Esophagus squamous epithelium (tissue), 5 donors: ENCODE data around the gene ACSF2. TPM values are rescaled to one million over a fixed set of nuclear protein-coding genes. Genes with fewer than 3 reads are reported as not detected.

Experiments used
- DNase-seq: peaks from one replicate; lab custom pipeline; 2025; lab: John Stamatoyannopoulos, UW
- H3K27ac ChIP-seq, 4 donors: fragments of 200-600 bp; sonication (generic); one replicate each; pipeline ENCODE4 v1.5.1; 2016 to 2019; ENCODE audit warnings: mild to moderate bottlenecking in 1 of 4
- H3K27me3 ChIP-seq, 4 donors: fragments of 200-600 bp; sonication (generic); 1 replicate in 3 of 4; 2 replicates in 1 of 4; pipeline versions ENCODE4 v1.5.1 to v1.6.0; 2017 to 2021; ENCODE audit warnings: antibody characterized with exemption in 1 of 4
- H3K36me3 ChIP-seq, 3 donors: fragments of 200-600 bp; sonication (generic); one replicate each; pipeline ENCODE4 v1.5.1; 2016 to 2019
- H3K4me1 ChIP-seq, 3 donors: fragments of 200-600 bp; sonication (generic); one replicate each; pipeline ENCODE4 v1.5.1; 2017 to 2019
- H3K4me3 ChIP-seq, 4 donors: fragments of 200-600 bp; sonication (generic); 1 replicate in 3 of 4; 2 replicates in 1 of 4; pipeline ENCODE4 v1.5.1; 2016 to 2019; ENCODE audit warnings: mild to moderate bottlenecking in 2 of 4, moderate library complexity in 1 of 4
- H3K9me3 ChIP-seq, 3 donors: fragments of 200-600 bp; sonication (generic); one replicate each; pipeline ENCODE4 v1.5.1; 2016 to 2019
- POLR2A ChIP-seq, 4 donors: fragments of 450-650 bp; IDR thresholded peaks; one replicate each; pipeline ENCODE4 v1.6.1; 2017; ENCODE audit warnings: antibody characterized with exemption in 4 of 4, mild to moderate bottlenecking in 4 of 4, moderate library complexity in 3 of 4
- WGBS, 2 donors: methylation state at CpG; one replicate each; pipeline ENCODE4 v1.1.5; 2018; 5-methylcytosine and 5-hydroxymethylcytosine counted together
- intact Hi-C: fragments of 100-400 bp; cut with DNase I; formaldehyde crosslinking; loops from one replicate; pipeline ENCODE4 v1.15.0; 2022
- total RNA-seq, 4 donors: library from RNA; depleted of rRNA; stranded (reverse); fragments of >200 nt; gene quantifications; one replicate each; pipeline ENCODE4 v1.1.0, GENCODE V29; 2016
- TF ChIP-seq, protein P1 (sequence below), 6 experiments: fragments of 450-650 bp in 4 of 6; fragments of 200-600 bp in 2 of 6; sonication (generic) in 2 of 6; IDR thresholded peaks; one replicate each; pipeline ENCODE4 v1.5.1; 2016 to 2019; ENCODE audit warnings: antibody characterized with exemption in 6 of 6, mild to moderate bottlenecking in 4 of 6, moderate library complexity in 4 of 6
- donor health status: DM: yes; HTN: yes; CAD: no.

ACSF2 gene
- total RNA-seq, 4 donors from 2014 or later, result 7.0 to 26.3 (median 19.0) TPM

DNA sequence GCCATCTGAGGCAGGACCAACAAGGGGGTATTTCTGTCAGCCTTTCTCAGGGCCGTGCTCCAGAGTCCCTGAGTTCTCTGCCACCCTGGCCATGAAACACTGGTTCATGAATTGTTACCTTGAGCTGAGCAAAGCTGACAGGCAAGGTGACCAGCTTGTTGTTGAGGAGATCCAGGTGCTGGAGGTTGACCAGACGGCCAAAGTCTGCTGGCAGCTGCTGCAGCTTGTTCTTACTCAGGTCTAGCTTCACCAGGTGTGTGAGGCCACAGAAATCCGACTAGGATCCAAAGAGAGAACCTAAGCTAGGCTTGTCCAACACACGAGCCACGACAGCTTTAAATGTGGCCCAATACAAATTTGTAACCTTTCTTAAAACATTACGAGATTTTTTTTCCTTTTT is 33.4 kb upstream of the ACSF2 start:
- Histone ChIP-seq H3K4me1 (peaks cover 7 to 29% (median 19%) of the 10 kb centered on the region in 3 donors), H3K27ac (no peak overlapping the region)
- WGBS, 2 donors, result 91 to 99% methylated on average over 5 of the region's 6 CpGs

DNA sequence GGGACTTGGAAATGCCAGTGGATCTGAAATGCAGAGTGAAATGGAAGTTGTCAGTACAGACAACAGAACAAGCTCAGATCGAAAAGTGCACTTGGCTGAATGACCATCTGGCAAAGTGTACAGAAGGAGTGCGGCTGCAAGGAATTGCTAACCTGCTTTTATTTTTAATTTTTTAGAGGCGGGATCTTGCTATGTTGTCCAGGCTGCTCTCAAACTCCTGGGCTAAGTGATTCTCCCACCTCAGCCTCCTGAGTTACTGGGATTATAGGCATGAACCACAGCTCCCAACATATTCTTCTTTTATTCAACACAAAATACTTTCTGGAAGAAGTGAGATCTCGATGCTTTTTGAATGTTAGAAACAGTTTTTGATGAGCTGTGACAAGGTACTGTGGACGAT is 32.3 kb upstream of the ACSF2 start:
- peaks cover 7 to 33% (median 23%) of the 10 kb centered on the region in 3 donors for H3K4me1 ChIP-seq
- H3K27me3 ChIP-seq, result no peaks in the 10 kb centered on the region
- H3K9me3 ChIP-seq, result no peaks in the 10 kb centered on the region
- 95% methylated on average over 5 of the region's 5 CpGs for WGBS, 2 donors
- TF ChIP-seq, protein P1, sequence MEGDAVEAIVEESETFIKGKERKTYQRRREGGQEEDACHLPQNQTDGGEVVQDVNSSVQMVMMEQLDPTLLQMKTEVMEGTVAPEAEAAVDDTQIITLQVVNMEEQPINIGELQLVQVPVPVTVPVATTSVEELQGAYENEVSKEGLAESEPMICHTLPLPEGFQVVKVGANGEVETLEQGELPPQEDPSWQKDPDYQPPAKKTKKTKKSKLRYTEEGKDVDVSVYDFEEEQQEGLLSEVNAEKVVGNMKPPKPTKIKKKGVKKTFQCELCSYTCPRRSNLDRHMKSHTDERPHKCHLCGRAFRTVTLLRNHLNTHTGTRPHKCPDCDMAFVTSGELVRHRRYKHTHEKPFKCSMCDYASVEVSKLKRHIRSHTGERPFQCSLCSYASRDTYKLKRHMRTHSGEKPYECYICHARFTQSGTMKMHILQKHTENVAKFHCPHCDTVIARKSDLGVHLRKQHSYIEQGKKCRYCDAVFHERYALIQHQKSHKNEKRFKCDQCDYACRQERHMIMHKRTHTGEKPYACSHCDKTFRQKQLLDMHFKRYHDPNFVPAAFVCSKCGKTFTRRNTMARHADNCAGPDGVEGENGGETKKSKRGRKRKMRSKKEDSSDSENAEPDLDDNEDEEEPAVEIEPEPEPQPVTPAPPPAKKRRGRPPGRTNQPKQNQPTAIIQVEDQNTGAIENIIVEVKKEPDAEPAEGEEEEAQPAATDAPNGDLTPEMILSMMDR (IDR thresholded peaks at IDR 0.05), result no peak
- TF ChIP-seq POLR2A (IDR thresholded peaks at IDR 0.05), result no peak
- H3K4me3 ChIP-seq, result no peak overlapping the region
- intact Hi-C loops, result no loop called here
- no peak overlapping the region for H3K27ac ChIP-seq
- H3K36me3 ChIP-seq, result peaks cover 33 to 64% (median 40%) of the 10 kb centered on the region in 3 donors
- no peak for DNase-seq

More for the DNA sequence above, 33.4 kb upstream of the ACSF2 start:
- Histone ChIP-seq H3K9me3 (no peaks in the 10 kb centered on the region), H3K4me3 (no peak overlapping the region), H3K27me3 (no peaks in the 10 kb centered on the region), H3K36me3 (peaks cover 44 to 75% (median 50%) of the 10 kb centered on the region in 3 donors)
- DNase-seq, result no peak
- TF ChIP-seq, protein P1 (IDR thresholded peaks at IDR 0.05), result no peak
- TF ChIP-seq POLR2A (IDR thresholded peaks at IDR 0.05), result no peak
- intact Hi-C loops, result no loop called here

DNA sequence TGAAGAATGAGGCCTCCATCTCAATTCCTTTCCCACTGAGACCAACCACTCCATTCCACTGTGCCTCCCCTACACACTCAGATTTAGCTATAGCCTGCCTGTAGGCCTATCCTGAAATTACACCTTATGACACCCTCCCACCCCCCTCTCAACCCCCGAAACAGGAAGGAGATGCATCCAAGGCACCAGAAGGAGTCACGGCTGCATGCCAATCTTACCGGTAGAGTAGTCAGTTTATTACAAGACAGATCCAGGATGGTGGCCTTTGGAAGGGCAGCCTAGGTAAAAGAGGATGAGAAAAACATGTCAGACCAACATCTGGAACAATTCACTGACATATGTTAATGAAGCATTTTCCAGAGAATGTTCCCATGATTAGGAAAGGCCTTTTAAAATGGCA is 31.3 kb upstream of the ACSF2 start:
- peaks cover 7 to 33% (median 23%) of the 10 kb centered on the region in 3 donors for H3K4me1 ChIP-seq
- TF ChIP-seq, protein P1 (IDR thresholded peaks at IDR 0.05), result no peak
- TF ChIP-seq POLR2A (IDR thresholded peaks at IDR 0.05), result no peak
- H3K9me3 ChIP-seq, result no peaks in the 10 kb centered on the region
- DNase-seq, result no peak
- WGBS, 2 donors, result 14 to 31% methylated on average over 2 to 3 of the region's 3 CpGs
- H3K4me3 ChIP-seq, result no peak overlapping the region
- intact Hi-C loops, result no loop called here
- H3K27me3 ChIP-seq, result no peaks in the 10 kb centered on the region
- peaks cover 33 to 54% (median 36%) of the 10 kb centered on the region in 3 donors for H3K36me3 ChIP-seq
- no peak overlapping the region for H3K27ac ChIP-seq

DNA sequence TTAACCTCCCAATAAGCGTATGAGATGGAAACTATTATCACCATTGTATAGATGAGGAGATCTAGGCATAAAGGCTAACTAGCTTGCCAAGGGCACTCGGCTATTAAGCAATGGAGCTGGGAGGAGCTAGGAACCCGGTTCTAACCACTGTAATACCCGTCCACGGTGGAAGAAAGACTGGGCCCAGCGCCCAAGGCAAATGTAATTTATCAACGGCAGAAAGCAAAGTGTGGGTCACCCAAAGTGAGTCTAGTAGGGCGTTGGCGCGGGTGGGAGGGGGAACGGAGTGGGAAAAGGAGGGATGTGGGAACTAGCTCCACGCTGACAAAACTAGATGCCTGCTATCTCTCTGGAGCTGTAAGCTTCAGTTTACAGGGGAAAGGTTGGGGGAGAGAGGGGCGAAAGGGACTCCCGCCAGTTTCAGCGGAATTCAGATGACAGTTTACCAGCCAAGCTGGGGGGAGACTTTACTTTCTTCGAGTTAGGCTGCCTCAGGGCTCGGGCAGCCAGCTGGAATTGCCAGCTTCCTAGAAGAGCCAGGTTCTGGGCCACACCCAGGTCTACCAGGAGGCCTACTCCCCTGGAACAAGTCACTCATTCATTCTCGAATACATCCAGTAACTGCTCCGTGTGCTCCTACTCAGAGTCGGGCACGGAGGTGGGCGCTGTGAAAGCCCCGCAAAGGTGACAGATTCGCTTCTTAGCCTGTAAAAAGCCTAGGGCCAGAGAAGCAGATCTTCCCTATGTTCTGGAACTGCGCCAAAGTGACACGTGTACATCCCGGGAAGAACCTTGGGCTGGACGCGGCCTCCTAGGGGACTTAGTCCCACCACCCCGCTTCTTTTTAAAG is 29.5 kb upstream of the ACSF2 start:
- intact Hi-C loops, result no loop called here
- 3 to 4% methylated on average over 20 to 28 of the region's 30 CpGs for WGBS, 2 donors
- TF ChIP-seq, protein P1 (IDR thresholded peaks at IDR 0.05), result no peak
- no peak for TF ChIP-seq POLR2A (IDR thresholded peaks at IDR 0.05)

More for the DNA sequence above, 29.5 kb upstream of the ACSF2 start:
- Histone ChIP-seq H3K27ac (peak overlapping the region; percentile 87 to 94 (median 90)), H3K36me3 (peaks cover 24 to 36% (median 28%) of the 10 kb centered on the region in 3 donors), H3K27me3 (no peaks in the 10 kb centered on the region), H3K4me3 (peak overlapping the region; percentile 78 to 95 (median 82)), H3K4me1 (peaks cover 7 to 33% (median 23%) of the 10 kb centered on the region in 3 donors), H3K9me3 (no peaks in the 10 kb centered on the region)
- no peak for DNase-seq
